Endothelial cell of umbilical vein (primary cell): ENCODE results near the gene TMEM178A. TPM values are rescaled to one million over a fixed set of nuclear protein-coding genes. Genes with fewer than 3 reads are reported as not detected.

Experiments
- BruUV-seq: library from RNA; stranded (reverse); fragments of 400-500 nt; replicated peaks from 2 replicates; lab custom pipeline; 2021; lab: Mats Ljungman, UMichigan
- CTCF ChIA-PET: fragments of 300-600, 350-600 bp; sonication (Branson Sonifier 250); formaldehyde crosslinking; loops from one replicate; lab custom pipeline; 2021; ENCODE audit warnings: antibody characterized with exemption, inconsistent platforms; lab: Charles Lee
- POLR2A ChIA-PET: fragments of 300-600, 350-600 bp; sonication (Branson Sonifier 250); formaldehyde crosslinking; loops from one replicate; lab custom pipeline; 2021; ENCODE audit warnings: antibody characterized with exemption, inconsistent platforms; lab: Charles Lee
- DNase-seq: peaks from one replicate; pipeline ENCODE4 v3.0.0-alpha.2; 2011; ENCODE audit warnings: low read depth, low spot score
- FAIRE-seq: peaks from 2 replicates; lab custom pipeline; 2011; peaks lifted over from hg19 to GRCh38; lab: Jason Lieb, UNC
- H2AFZ ChIP-seq: 2 replicates; pipeline ENCODE4 v1.6.0; 2012; ENCODE audit warnings: low read depth, low read length, control low read depth, inconsistent platforms
- H3K27ac ChIP-seq: 2 replicates; pipeline ENCODE4 v1.5.1; 2011; ENCODE audit warnings: low read depth, mild to moderate bottlenecking, control low read depth, low read length, moderate library complexity; ENCODE audit not compliant: insufficient read depth
- H3K27me3 ChIP-seq, 2 experiments: 2 replicates each; pipeline versions ENCODE4 v1.6.0 to v1.6.1; 2011; ENCODE audit warnings: low read length in 2 of 2, mixed read lengths in 1 of 2; ENCODE audit not compliant: control insufficient read depth in 2 of 2, insufficient read depth in 2 of 2
- H3K36me3 ChIP-seq, 2 experiments: 2 replicates in 1 of 2; 3 replicates in 1 of 2; pipeline ENCODE4 v1.5.1; 2011; ENCODE audit warnings: low read length in 2 of 2, mild to moderate bottlenecking in 1 of 2, moderate library complexity in 1 of 2; ENCODE audit not compliant: control insufficient read depth in 2 of 2, insufficient read depth in 2 of 2; ENCODE audit errors: extremely low read depth in 1 of 2
- H3K4me1 ChIP-seq: 3 replicates; pipeline ENCODE4 v1.5.1; 2011; ENCODE audit warnings: mild to moderate bottlenecking, low read length; ENCODE audit not compliant: control insufficient read depth, insufficient read depth; ENCODE audit errors: extremely low read depth
- H3K4me2 ChIP-seq: 2 replicates; pipeline ENCODE4 v1.6.1; 2011; ENCODE audit warnings: low read length, control low read depth, mixed read lengths; ENCODE audit not compliant: insufficient read depth
- H3K4me3 ChIP-seq, 3 experiments: fragments of 200-600 bp in 1 of 3; sonication (generic), shearing (Covaris generic) in 1 of 3; replicated peaks in 1 of 3; 2 replicates each; pipeline ENCODE4 v1.5.1; 2011 to 2016; ENCODE audit warnings: control low read depth in 3 of 3, low read length in 3 of 3, mild to moderate bottlenecking in 2 of 3, inconsistent platforms in 1 of 3, low read depth in 1 of 3, moderate library complexity in 1 of 3; ENCODE audit not compliant: insufficient read depth in 1 of 3
- H3K79me2 ChIP-seq: 2 replicates; pipeline ENCODE4 v1.6.0; 2012; ENCODE audit warnings: low read length, inconsistent platforms; ENCODE audit not compliant: control insufficient read depth, insufficient read depth
- H3K9ac ChIP-seq: replicated peaks from 2 replicates; pipeline ENCODE3; 2011; ENCODE audit warnings: low read length, control low read depth; ENCODE audit not compliant: insufficient read depth; ENCODE audit errors: extremely low read depth
- H3K9me1 ChIP-seq: replicated peaks from 3 replicates; pipeline ENCODE4 v1.6.0; 2011; ENCODE audit warnings: mild to moderate bottlenecking, low read length; ENCODE audit not compliant: control insufficient read depth, insufficient read depth; ENCODE audit errors: extremely low read depth
- H3K9me3 ChIP-seq: replicated peaks from 2 replicates; pipeline ENCODE4 v1.5.1; 2012; ENCODE audit warnings: low read length, inconsistent platforms; ENCODE audit not compliant: control insufficient read depth, insufficient read depth
- H4K20me1 ChIP-seq: replicated peaks from 2 replicates; pipeline ENCODE3; 2011; ENCODE audit warnings: mild to moderate bottlenecking, low read length; ENCODE audit not compliant: control insufficient read depth, insufficient read depth; ENCODE audit errors: extremely low read depth
- EZH2 ChIP-seq: IDR thresholded peaks from 2 replicates; pipeline ENCODE4 v1.6.1; 2012; ENCODE audit warnings: borderline replicate concordance, low read depth, mild to moderate bottlenecking, moderate library complexity, low read length, inconsistent platforms; ENCODE audit not compliant: severe bottlenecking
- FOS ChIP-seq: IDR thresholded peaks from 2 replicates; pipeline ENCODE4 v1.6.1; 2011; ENCODE audit warnings: mild to moderate bottlenecking, low read length, moderate library complexity, borderline replicate concordance; ENCODE audit not compliant: insufficient read depth
- GATA2 ChIP-seq: IDR thresholded peaks from 2 replicates; pipeline ENCODE4 v1.7.0; 2011; ENCODE audit warnings: low read depth, mild to moderate bottlenecking, moderate library complexity, mixed read lengths, low read length; ENCODE audit not compliant: insufficient read length, insufficient read depth
- JUN ChIP-seq: IDR thresholded peaks from 2 replicates; pipeline ENCODE4 v1.6.1; 2011; ENCODE audit warnings: borderline replicate concordance, low read depth; ENCODE audit not compliant: insufficient read length, insufficient read depth
- POLR2A ChIP-seq: IDR thresholded peaks from 2 replicates; pipeline ENCODE4 v1.6.1; 2012; ENCODE audit warnings: low read depth, mild to moderate bottlenecking, control low read depth, low read length
- POLR2AphosphoS5 ChIP-seq: IDR thresholded peaks from 2 replicates; pipeline ENCODE4 v1.6.1; 2012; ENCODE audit warnings: low read depth, mild to moderate bottlenecking, control low read depth, low read length, moderate library complexity; ENCODE audit not compliant: insufficient read depth
- dilution Hi-C: fragments of 300-500 bp; cut with MboI; formaldehyde crosslinking; loops from one replicate; pipeline ENCODE4 v1.15.0; 2019; ENCODE audit warnings: low sequenced_read_pairs; ENCODE audit not compliant: extremely low pct_ligation_motif_present
- intact Hi-C: fragments of 100-400 bp; cut with micrococcal nuclease; formaldehyde crosslinking; loops from one replicate; pipeline ENCODE4 v1.10.0; 2022
- polyA plus RNA-seq, 4 experiments: library from polyadenylated mRNA; depleted of rRNA in 3 of 4; stranded (reverse) in 3 of 4; unstranded in 1 of 4; fragments of >200 nt; gene quantifications; 2 replicates each; pipeline versions ENCODE4 v1.2.1 to v1.2.3, GENCODE V29; 2011 to 2012; ENCODE audit warnings: missing spikeins in 1 of 4
- total RNA-seq: library from RNA; stranded (reverse); gene quantifications from 2 replicates; pipeline ENCODE4 v1.2.3, GENCODE V29; 2021
- TF ChIP-seq, protein P1 (sequence below): IDR thresholded peaks from 2 replicates; pipeline ENCODE4 v1.6.1; 2011; ENCODE audit not compliant: insufficient read depth, insufficient read length
- TF ChIP-seq, protein P2 (sequence below), 2 donors: IDR thresholded peaks; 1 replicate in 1 of 2; 2 replicates in 1 of 2; pipeline ENCODE4 v1.5.1; 2011; ENCODE audit warnings: low read length in 2 of 2, mild to moderate bottlenecking in 2 of 2, moderate library complexity in 2 of 2, control low read depth in 1 of 2, inconsistent platforms in 1 of 2, low read depth in 1 of 2; ENCODE audit not compliant: insufficient read depth in 1 of 2; ENCODE audit errors: extremely low read depth in 1 of 2

TMEM178A gene
- total and polyA plus RNA-seq, 2 donors (not counting 3 experiments of a cell fraction or from before 2014, with no cell fraction given), result 1.5 to 2.8 TPM

DNA sequence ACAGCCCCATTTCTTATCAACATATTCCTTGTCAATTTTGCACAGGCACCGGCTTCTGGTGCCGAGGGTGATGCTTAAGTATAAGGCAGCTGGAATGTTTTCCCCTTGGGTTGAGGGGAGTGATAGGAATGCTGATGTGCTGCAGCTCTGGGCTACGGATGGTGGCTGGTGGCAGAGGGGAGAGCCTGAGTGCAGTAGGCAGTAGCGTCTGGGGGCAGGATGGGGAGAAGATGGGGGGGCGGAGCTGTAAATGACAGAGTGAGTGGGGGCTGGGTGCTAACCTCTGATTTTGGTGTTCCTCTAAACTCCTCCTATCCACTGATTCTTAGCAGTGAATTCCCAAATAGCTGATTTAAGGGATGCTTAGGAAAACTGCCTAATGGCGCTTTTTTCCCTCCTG lies 20.7 kb downstream of the TMEM178A start:
- intact Hi-C loops (no loop called here), dilution Hi-C loops (no loop called here)
- FAIRE-seq, result no peak
- ChIA-PET POLR2A (no interaction called here), CTCF (no interaction called here)
- DNase-seq, result no peak
- H3K79me2 ChIP-seq, result no peaks in the 10 kb centered on the region
- H4K20me1 ChIP-seq, result no peaks in the 10 kb centered on the region
- no peaks in the 10 kb centered on the region for H3K9me3 ChIP-seq
- H3K36me3 ChIP-seq, result no peaks in the 10 kb centered on the region
- no peak overlapping the region for H3K4me3 ChIP-seq
- no peaks in the 10 kb centered on the region for H3K4me1 ChIP-seq
- no peak for TF ChIP-seq FOS
- TF ChIP-seq, protein P1, sequence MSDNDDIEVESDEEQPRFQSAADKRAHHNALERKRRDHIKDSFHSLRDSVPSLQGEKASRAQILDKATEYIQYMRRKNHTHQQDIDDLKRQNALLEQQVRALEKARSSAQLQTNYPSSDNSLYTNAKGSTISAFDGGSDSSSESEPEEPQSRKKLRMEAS, result no peak
- no peak for TF ChIP-seq POLR2A
- TF ChIP-seq POLR2AphosphoS5, result no peak
- TF ChIP-seq EZH2, result no peak
- TF ChIP-seq, protein P2, sequence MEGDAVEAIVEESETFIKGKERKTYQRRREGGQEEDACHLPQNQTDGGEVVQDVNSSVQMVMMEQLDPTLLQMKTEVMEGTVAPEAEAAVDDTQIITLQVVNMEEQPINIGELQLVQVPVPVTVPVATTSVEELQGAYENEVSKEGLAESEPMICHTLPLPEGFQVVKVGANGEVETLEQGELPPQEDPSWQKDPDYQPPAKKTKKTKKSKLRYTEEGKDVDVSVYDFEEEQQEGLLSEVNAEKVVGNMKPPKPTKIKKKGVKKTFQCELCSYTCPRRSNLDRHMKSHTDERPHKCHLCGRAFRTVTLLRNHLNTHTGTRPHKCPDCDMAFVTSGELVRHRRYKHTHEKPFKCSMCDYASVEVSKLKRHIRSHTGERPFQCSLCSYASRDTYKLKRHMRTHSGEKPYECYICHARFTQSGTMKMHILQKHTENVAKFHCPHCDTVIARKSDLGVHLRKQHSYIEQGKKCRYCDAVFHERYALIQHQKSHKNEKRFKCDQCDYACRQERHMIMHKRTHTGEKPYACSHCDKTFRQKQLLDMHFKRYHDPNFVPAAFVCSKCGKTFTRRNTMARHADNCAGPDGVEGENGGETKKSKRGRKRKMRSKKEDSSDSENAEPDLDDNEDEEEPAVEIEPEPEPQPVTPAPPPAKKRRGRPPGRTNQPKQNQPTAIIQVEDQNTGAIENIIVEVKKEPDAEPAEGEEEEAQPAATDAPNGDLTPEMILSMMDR (IDR thresholded peaks at IDR 0.05; ENCODE audit: extremely low read depth in 1 of 2, insufficient read depth in 1 of 2, low read depth in 1 of 2, low read length in 2 of 2), result no peak
- TF ChIP-seq GATA2, result no peak
- TF ChIP-seq JUN, result no peak
- H3K27me3 ChIP-seq, result peaks cover 0 to 22% of the 10 kb centered on the region in 2 experiments
- H3K4me2 ChIP-seq, result no peak overlapping the region
- H2AFZ ChIP-seq, result no peak overlapping the region
- H3K27ac ChIP-seq, result no peak overlapping the region
- BruUV-seq, result no TSS peak
- H3K9ac ChIP-seq, result no peak overlapping the region
- H3K9me1 ChIP-seq, result no peaks in the 10 kb centered on the region
